GM11168 (cell line): ENCODE data around the gene EPSTI1.
"Not testable (repeated sequence)": the region's sequence is repeated elsewhere in the genome, so short reads cannot be mapped to it uniquely, and the experiment has no call there.

ENCODE experiments used
- in situ Hi-C: fragments of 300-500 bp; cut with MboI; formaldehyde crosslinking; loops from one replicate; pipeline ENCODE4 v1.12.0; 2022; ENCODE audit warnings: low sequenced_read_pairs; ENCODE audit not compliant: unreplicated experiment

The EPSTI1 gene

DNA sequence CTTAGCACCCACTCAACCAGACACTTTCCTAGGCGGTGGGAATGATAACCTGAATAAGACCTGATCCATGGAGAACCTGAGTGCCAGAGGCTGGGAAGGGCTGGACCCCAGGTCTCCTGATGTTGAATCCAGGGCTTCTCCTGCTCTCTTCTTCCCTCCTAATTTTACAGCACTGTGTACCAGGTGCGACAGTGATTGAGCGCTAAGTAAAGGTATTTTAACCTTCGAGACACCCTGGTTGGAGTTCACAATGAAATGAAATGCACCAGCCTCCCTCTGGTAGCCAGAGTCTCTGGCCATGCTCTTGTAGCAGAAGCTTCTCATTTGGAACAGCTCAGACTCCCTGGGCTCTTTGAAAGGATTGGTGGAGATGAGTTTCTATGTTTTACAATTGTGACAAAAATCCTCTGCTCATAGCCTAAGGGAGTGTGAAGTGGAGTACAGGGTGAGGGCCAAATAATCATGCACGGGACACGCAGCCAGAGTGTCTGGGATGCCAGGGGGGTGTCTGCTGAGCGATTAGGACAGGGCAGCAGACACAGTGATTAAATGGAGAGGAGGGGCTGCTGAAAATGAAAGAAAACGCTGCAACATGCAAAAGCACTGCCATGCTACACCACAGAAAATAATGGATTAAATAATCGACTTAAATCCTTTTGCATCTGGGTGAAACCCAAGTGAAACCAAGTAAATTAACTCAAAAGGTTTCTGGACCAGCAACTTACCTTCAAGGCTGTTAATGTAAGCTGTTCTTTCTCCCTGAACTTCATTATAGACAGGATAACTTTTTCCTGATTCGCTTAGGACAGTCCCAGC is 126.9 kb downstream of the EPSTI1 start:
- in situ Hi-C loops: no loop called here

DNA sequence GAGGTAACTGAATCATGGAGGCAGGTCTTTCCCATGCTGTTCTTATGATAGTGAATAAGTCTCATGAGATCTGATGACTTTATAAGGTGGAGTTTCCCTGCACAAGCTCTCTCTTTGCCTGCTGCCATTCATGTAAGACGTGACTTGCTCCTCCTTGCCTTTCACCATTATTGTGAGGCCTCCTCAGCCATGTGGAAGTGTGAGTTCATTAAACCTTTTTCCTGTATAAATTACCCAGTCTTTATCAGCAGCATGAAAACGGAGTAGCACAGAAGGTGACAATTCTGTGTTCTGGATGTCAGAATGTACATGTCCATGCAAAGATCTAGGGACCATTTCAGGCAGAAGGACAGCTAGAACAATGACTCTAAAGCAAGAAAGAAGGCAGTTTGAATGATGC is 129.7 kb downstream of the EPSTI1 start:
- in situ Hi-C loops: not testable (repeated sequence)

DNA sequence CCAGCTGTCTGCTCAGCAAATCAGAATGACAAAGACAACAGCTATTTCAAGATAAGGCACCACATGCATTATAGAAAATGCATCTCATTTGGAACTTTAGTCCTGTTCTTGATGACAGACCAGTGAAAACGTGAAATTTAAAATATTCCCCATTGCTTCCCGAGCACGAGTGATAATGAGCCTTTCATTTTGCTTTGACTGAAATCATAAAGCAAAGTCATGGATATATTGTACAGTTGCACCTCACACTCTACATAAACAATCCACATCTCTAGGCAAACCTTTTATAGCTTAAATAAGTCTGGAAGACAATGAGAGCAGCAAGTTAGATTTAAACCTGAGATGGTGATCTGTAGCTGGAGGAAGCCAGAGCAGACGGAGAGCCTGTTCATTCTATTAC is 131.6 kb downstream of the EPSTI1 start:
- in situ Hi-C loops: no loop called here

- in situ Hi-C loops: no loop called here
Measured at GRCh38 chr13:42859760-42860159, 132.3 kb downstream of the EPSTI1 start.

GRCh38 chr13:42855410-42855809 is 136.6 kb downstream of the EPSTI1 start:
- in situ Hi-C loops: no loop called here

- in situ Hi-C loops: no loop called here
Measured at GRCh38 chr13:42852136-42852535, 139.9 kb downstream of the EPSTI1 start.

DNA sequence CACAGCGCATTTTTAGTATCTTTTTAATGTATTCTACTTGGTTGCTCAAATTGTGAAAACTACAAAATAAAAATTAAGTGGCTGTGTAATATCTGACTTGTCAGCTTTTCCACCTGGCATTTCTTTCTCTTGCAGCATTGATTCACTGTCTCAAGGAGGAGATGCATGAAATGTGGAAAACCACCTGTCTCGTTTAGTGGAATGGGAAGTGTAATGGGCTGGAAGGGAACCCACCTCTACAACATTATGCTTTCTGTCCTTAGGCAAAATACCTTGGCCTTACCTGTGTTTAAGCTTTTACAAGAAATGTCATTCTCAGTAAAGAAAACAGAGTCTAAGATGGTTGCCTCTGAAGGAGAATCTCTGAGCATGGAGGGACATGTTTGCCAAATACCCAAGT is 142.8 kb downstream of the EPSTI1 start:
- in situ Hi-C loops: no loop called here

DNA sequence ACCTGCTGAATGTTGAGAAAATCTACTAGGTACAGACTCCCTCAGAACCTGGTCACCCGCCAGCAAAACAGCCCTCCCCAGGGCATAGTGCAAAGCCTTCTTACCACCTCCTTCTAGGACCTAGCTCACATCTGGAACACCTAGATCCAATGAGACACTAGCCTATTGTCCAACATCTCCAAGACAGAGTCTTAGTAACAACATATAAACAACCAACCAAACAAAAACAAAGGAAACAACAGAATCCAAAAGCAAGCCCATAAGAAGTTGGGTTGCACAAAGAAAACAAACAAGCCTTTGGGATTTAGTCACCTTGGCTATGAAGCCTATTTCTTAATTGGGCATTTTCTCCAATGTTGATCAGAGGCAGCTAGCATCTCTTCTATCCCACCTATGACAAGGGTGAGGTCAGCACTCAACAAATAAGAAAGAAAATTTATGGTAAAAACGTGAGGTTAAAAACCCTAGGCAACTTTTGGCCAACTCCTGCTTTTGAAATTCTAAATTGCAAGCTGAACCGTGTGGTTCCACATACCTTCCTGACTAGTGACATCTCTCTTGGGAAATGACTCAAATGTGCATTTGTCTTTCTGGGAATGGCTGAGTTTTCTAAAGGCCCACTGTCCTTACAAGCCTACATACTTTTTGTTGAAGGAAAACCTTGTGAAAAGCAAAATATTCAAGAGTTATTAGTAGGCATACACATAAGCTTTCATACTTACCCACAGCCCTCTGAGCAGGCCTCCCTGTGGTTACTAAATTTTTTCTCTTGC is 144.0 kb downstream of the EPSTI1 start:
- in situ Hi-C loops: no loop called here

DNA sequence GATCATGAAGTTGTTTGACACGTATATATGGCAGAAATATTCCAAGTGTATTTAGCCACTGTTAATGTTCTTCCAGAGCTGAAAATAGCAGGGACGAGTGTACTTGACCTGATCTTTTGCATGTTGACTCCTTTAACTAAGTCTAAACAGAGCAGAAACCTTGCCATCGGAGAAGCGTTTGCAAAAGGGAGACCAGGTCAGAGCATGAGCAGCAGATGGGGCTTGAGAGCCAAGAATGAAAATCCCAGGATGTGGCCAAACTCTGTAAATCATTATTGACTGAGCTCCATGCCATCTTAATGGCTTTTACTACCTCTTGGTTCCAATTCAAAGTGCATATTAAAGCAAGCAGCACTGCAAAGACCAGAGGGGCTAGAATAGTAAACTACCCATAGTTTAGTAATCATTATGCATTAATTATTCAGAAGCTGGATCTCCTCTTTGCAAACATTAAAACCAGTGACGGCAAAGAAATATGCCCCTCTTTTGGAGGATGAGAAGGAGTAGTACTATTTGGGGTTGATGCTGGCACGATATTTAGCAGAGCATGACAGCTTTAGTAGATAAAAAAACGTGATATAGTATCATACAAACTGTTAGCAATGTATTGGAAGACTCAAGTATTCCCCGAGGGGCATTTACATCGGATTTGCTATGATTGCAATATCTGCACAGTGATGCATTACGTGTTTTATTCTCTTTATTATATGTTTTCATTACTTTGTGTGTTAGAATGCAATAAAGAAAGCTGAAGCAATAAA is 154.9 kb downstream of the EPSTI1 start:
- in situ Hi-C loops: no loop called here
